Heart right ventricle (tissue), 16 donors: ENCODE measurements around the gene CPEB4. TPM values are rescaled to one million over a fixed set of nuclear protein-coding genes. Genes with fewer than 3 reads are reported as not detected.

Experiments used
- ATAC-seq, 8 donors: fragments of 200-7000 bp; cut with Tn5 transposase; one replicate each; pipeline ENCODE4 v1.9.1; 2020; ENCODE audit warnings: mild to moderate bottlenecking in 8 of 8, moderate library complexity in 8 of 8, moderate number of reproducible peaks in 1 of 8
- DNase-seq, 2 donors: peaks; one replicate each; pipeline ENCODE4 v3.0.0-alpha.2; 2020
- H3K27ac ChIP-seq, 10 donors: fragments of 200-600 bp; sonication (generic) in 2 of 10; one replicate each; pipeline versions ENCODE4 v1.5.0 to v1.8.0; 2020 to 2022; ENCODE audit warnings: mild to moderate bottlenecking in 3 of 10
- H3K27me3 ChIP-seq, 7 donors: fragments of 200-600 bp; one replicate each; pipeline ENCODE4 v1.8.0; 2021 to 2022; ENCODE audit warnings: mild to moderate bottlenecking in 2 of 7
- H3K36me3 ChIP-seq, 9 donors: fragments of 200-600 bp; sonication (generic) in 1 of 9; one replicate each; pipeline versions ENCODE4 v1.5.0 to v1.8.0; 2020 to 2022; ENCODE audit warnings: mild to moderate bottlenecking in 2 of 9
- H3K4me1 ChIP-seq, 9 donors: fragments of 200-600 bp; sonication (generic) in 1 of 9; one replicate each; pipeline versions ENCODE4 v1.5.0 to v1.8.0; 2020 to 2022; ENCODE audit warnings: mild to moderate bottlenecking in 4 of 9
- H3K4me3 ChIP-seq, 10 donors: fragments of 200-600 bp; sonication (generic) in 2 of 10; one replicate each; pipeline versions ENCODE4 v1.5.0 to v1.8.0; 2020 to 2022; ENCODE audit warnings: mild to moderate bottlenecking in 7 of 10, moderate library complexity in 2 of 10
- H3K9me3 ChIP-seq, 11 donors: fragments of 200-600 bp in 10 of 11; sonication (generic) in 2 of 11; one replicate each; pipeline versions ENCODE4 v1.5.0 to v1.8.0; 2013 to 2022; ENCODE audit warnings: mild to moderate bottlenecking in 2 of 11, control low read depth in 1 of 11, moderate library complexity in 1 of 11
- WGBS, 2 donors: extraction: QIAGEN DNeasy Blood & Tissue Kit; methylation state at CpG; one replicate each; pipeline ENCODE4 v1.1.7; 2013; ENCODE audit warnings: inconsistent platforms in 1 of 2; 5-methylcytosine and 5-hydroxymethylcytosine counted together
- intact Hi-C, 10 donors: fragments of 100-400 bp; cut with DNase I; formaldehyde crosslinking; loops; one replicate each; pipeline versions ENCODE4 v1.11.1 to v1.14.2; 2022
- polyA plus RNA-seq, 2 donors: library from polyadenylated mRNA; stranded (reverse); fragments of 200-250 nt; gene quantifications; one replicate each; pipeline ENCODE4 v1.2.3, GENCODE V29; 2013
- total RNA-seq, 10 donors: library from RNA; stranded (reverse); fragmentation: NEBNext Ultra II Directional in 3 of 10; extraction: Animal tissue kit (Norgen Biotek cat#: 25700) in 3 of 10; gene quantifications; one replicate each; pipeline versions ENCODE4 v1.2.1 to v1.2.4, GENCODE V29; 2021 to 2023
- TF ChIP-seq, protein P1 (sequence below), 9 donors: fragments of 200-600 bp; sonication (generic) in 2 of 9; IDR thresholded peaks; one replicate each; pipeline versions ENCODE4 v1.5.0 to v1.8.0; 2021 to 2022; ENCODE audit warnings: antibody characterized with exemption in 9 of 9, mild to moderate bottlenecking in 5 of 9, moderate library complexity in 1 of 9
- donor health status: Arrhythmogenic right ventricular cardiomyopathy.
- donor health status: ischemic (EF 13 %, LVEDD 7.1; RV severe dilation, severe dysfunction).
- donor health status: healthy with polysubstance abuse.
- donor health status: DM: no; HTN: yes; CAD: no.
- donor health status: DM: no; HTN: no; CAD: no.
- donor health status: ischemic (EF 25% LVEDD 6.9; RV normal size, moderate dysfunction).
- donor health status: ischemic (EF 25% LVEDD 5.7; RV mildly dilated, moderate dysfunction).
- donor health status: healthy.
- donor health status: DM: yes; HTN: yes; CAD: no.
- donor health status: Ischemic cardiomyopathy.
- donor health status: ischemic (EF 35%, LVEDD 5.7; RV mildly dilated, moderate dysfunction).
- donor health status: nonischemic (EF 11% LVEDD 7.7; RV severe dilation, severe dysfunction).
- donor health status: DM: yes; HTN: yes; CAD: no.
- donor health status: PGD.
- donor health status: ischemic (EF 29% LVEDD 5.4; RV normal size, mild dysfunction).
- donor health status: nonischemic (EF 23%, LVEDD 6.1; RV moderate dilation, normal function).

CPEB4 gene
- total and polyA plus RNA-seq, 12 donors: 29.4 to 279 (median 168) TPM

DNA sequence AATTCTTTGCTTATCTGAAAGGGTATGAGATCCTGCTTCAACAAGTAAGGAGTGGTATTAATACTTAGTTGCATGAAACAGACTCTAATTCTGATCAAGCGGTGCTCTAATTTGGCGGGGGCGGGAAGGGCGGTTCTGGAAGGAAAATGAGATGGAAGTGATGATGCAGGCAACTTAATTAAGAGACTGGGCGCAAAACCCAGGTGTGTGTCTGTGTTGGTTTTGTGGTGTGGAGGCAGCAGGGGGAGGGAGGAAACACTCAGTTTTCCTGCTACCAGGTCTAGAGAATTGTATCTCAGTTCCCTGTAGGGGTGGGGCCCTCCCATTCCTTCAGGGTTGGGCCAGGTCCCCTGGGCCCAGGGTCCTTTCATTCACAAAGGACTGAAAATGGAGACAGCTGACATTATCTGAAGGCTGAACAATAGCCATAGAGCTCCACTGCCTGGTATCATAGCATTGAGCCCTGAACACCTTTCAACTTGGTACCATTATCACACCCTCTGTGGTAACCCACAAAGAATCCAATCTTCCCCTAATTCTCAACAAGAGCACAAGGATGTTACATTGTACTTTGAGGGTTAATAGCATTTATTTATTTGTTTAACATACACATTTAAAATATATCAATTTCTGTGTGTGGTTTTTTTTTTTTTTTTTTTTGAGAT lies 83.7 kb downstream of the CPEB4 start:
- Histone ChIP-seq H3K27me3 (peaks cover 0 to 6% (median 0%) of the 10 kb centered on the region in 7 donors), H3K36me3 (no peaks in the 10 kb centered on the region), H3K4me1 (peaks cover 0 to 21% (median 10%) of the 10 kb centered on the region in 9 donors), H3K27ac (peak overlapping the region in 1 of 10 donors; percentile 31), H3K9me3 (no peaks in the 10 kb centered on the region), H3K4me3 (no peak overlapping the region)
- TF ChIP-seq, protein P1, sequence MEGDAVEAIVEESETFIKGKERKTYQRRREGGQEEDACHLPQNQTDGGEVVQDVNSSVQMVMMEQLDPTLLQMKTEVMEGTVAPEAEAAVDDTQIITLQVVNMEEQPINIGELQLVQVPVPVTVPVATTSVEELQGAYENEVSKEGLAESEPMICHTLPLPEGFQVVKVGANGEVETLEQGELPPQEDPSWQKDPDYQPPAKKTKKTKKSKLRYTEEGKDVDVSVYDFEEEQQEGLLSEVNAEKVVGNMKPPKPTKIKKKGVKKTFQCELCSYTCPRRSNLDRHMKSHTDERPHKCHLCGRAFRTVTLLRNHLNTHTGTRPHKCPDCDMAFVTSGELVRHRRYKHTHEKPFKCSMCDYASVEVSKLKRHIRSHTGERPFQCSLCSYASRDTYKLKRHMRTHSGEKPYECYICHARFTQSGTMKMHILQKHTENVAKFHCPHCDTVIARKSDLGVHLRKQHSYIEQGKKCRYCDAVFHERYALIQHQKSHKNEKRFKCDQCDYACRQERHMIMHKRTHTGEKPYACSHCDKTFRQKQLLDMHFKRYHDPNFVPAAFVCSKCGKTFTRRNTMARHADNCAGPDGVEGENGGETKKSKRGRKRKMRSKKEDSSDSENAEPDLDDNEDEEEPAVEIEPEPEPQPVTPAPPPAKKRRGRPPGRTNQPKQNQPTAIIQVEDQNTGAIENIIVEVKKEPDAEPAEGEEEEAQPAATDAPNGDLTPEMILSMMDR (IDR thresholded peaks at IDR 0.05): no peak
- intact Hi-C loops: loop anchor here (1.0 to 10.0 kb wide), 14 partner anchors 65 to 677 kb away; partner anchors contain the start of gene CPEB4 (in 4 of the 10)
- no peak for DNase-seq
- ATAC-seq: peak in 1 of 8 donors; percentile 17
- WGBS, 2 donors: 84 to 90% methylated on average over 5 of the region's 5 CpGs

DNA sequence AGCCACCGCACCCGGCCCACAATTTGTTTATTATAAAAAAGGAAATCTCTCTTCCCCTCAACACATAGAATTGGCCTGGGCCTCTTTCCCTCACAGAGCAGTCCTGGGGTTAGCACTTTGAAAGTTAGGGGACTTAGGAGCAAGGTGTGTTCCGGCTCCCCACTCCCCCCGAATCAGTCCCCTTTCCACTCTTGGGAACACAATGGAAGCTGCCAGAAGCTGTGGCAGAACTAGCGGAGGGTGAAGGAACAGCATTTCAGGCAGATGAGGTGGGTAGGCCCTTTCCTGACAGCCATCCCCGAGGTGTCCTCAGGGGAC lies 84.4 kb downstream of the CPEB4 start:
- Histone ChIP-seq H3K4me3 (peak overlapping the region in 9 of 10 donors; percentile 35 to 59 (median 53)), H3K27me3 (peaks cover 0 to 6% (median 0%) of the 10 kb centered on the region in 7 donors), H3K4me1 (peaks cover 0 to 21% (median 10%) of the 10 kb centered on the region in 9 donors), H3K36me3 (no peaks in the 10 kb centered on the region), H3K9me3 (no peaks in the 10 kb centered on the region), H3K27ac (peak overlapping the region in 4 of 10 donors; percentile 32 to 80 (median 71))
- 59 to 69% methylated on average over 6 of the region's 6 CpGs for WGBS, 2 donors
- no peak for DNase-seq
- peak in 5 of 8 donors; percentile 5 to 55 (median 50) for ATAC-seq
- TF ChIP-seq, protein P1 (IDR thresholded peaks at IDR 0.05): no peak
- intact Hi-C loops: loop anchor here (1.0 to 10.0 kb wide), 14 partner anchors 65 to 678 kb away; partner anchors contain the start of gene CPEB4 (in 4 of the 10)

DNA sequence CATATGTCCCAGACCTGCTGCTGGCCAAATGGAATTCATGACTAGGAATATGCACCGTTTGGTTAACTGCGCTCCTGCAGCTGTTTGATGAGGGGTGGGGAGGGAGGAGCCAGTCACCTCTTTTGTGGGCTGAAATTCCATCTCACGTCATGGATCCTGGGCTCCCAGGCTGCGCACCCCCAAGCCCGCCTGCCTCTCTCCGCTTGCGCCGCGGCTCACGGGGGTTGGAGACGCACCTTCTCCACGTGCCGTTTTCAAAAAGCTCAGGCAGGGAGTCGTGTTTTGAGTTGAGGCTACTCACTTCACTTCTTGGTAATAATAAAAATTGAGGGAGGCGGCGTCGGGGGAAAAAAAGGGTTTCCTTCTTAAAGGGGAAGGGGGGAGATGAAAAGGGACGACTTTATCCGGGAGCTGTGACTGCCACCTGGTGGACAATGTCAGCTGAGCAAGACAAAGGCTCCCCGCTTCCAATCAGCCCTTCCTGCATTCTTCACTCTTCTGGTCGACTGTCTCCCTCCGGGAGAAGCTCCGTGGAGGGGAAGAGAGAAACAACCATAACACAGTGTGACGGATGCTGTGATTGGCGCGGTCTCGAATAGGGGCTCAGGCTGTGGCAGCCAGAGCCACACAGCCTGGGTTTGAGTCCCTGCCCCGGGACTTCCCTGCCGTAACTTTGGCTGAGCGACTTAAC lies 84.9 kb downstream of the CPEB4 start:
- Histone ChIP-seq H3K27me3 (peaks cover 0 to 11% (median 0%) of the 10 kb centered on the region in 7 donors), H3K27ac (peak overlapping the region in 8 of 10 donors; percentile 1 to 80 (median 40)), H3K4me3 (peak overlapping the region; percentile 16 to 59 (median 52)), H3K9me3 (no peaks in the 10 kb centered on the region), H3K4me1 (peaks cover 0 to 21% (median 10%) of the 10 kb centered on the region in 9 donors), H3K36me3 (no peaks in the 10 kb centered on the region)
- TF ChIP-seq, protein P1 (IDR thresholded peaks at IDR 0.05): peak; percentile 66 to 93 (median 90)
- DNase-seq (peak; percentile 73 to 86), ATAC-seq (peak; percentile 67 to 93 (median 87))
- intact Hi-C loops: loop anchor here (1.0 to 10.0 kb wide), 16 partner anchors 66 to 678 kb away; partner anchors contain the start of gene CPEB4 (in 4 of the 10)
- 2 to 5% methylated on average over 30 of the region's 30 CpGs for WGBS, 2 donors

DNA sequence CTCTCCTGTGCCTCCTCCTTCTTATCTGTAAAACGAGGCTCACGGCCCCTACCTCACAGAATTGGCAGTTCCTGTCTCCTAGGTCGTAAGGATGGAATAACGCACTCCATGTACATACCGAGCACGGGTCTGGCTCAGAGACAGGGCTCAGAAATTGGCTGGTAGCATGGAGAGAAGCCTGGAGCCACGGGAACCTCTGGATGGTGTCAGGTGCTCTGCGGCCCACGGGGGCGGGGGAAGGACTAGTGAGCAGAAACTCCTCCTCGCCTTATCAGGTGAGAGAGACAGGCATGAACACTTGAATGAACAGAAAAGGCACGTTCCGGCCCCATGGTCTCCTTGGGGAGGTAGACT lies 85.4 kb downstream of the CPEB4 start:
- H3K4me1 ChIP-seq: peaks cover 0 to 21% (median 10%) of the 10 kb centered on the region in 9 donors
- H3K36me3 ChIP-seq: no peaks in the 10 kb centered on the region
- H3K4me3 ChIP-seq: peak overlapping the region; percentile 16 to 59 (median 52)
- intact Hi-C loops: loop anchor here (1.0 to 10.0 kb wide), 15 partner anchors 66 to 679 kb away; partner anchors contain the start of gene CPEB4 (in 4 of the 10)
- H3K27me3 ChIP-seq: peaks cover 0 to 16% (median 0%) of the 10 kb centered on the region in 7 donors
- TF ChIP-seq, protein P1 (IDR thresholded peaks at IDR 0.05): no peak
- 9 to 10% methylated on average over 13 of the region's 13 CpGs for WGBS, 2 donors
- H3K9me3 ChIP-seq: no peaks in the 10 kb centered on the region
- DNase-seq (no peak), ATAC-seq (peak in 7 of 8 donors; percentile 44 to 71 (median 62))
- H3K27ac ChIP-seq: peak overlapping the region in 8 of 10 donors; percentile 1 to 80 (median 40)
